Left kidney (tissue), 2 donors: ENCODE data around the gene TMPRSS3. TPM values are rescaled to one million over a fixed set of nuclear protein-coding genes. Genes with fewer than 3 reads are reported as not detected.

Experiments
- DNase-seq: peaks from one replicate; pipeline ENCODE4 v3.0.0-alpha.2; 2013
- polyA plus RNA-seq: library from polyadenylated mRNA; unstranded; fragments of 120-200 nt; gene quantifications from one replicate; pipeline ENCODE4 v1.2.1, GENCODE V29; 2013; ENCODE audit not compliant: insufficient read length

The TMPRSS3 gene
- polyA plus RNA-seq, 1 donor: 1.7 TPM

GRCh38 chr21:42373196-42373907 is 22.5 kb downstream of the TMPRSS3 start:
- DNase-seq: no peak

- DNase-seq: no peak
These were observed 24.8 kb downstream of the TMPRSS3 start for GRCh38 chr21:42370894-42371654.

DNA sequence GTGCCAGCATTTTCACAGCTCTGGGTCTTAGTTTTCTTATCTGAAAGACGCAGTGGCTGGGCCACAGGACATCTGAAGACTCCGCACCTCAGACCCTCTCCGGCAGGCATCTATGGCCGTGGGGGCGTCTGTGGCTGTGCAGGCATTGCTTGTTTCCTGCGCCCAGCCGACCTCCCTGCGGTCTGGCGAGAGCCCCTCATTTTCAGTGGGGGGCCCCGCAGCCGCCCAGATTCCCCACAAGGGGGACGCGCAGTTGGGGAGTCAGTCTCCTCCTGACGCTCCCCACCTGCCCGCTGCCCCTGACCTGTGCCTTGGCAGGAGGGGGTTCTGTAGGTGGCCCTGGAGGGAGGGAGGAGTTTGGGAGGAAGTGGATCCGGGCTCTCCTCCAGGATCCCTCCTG is 26.0 kb downstream of the TMPRSS3 start:
- no peak for DNase-seq

DNA sequence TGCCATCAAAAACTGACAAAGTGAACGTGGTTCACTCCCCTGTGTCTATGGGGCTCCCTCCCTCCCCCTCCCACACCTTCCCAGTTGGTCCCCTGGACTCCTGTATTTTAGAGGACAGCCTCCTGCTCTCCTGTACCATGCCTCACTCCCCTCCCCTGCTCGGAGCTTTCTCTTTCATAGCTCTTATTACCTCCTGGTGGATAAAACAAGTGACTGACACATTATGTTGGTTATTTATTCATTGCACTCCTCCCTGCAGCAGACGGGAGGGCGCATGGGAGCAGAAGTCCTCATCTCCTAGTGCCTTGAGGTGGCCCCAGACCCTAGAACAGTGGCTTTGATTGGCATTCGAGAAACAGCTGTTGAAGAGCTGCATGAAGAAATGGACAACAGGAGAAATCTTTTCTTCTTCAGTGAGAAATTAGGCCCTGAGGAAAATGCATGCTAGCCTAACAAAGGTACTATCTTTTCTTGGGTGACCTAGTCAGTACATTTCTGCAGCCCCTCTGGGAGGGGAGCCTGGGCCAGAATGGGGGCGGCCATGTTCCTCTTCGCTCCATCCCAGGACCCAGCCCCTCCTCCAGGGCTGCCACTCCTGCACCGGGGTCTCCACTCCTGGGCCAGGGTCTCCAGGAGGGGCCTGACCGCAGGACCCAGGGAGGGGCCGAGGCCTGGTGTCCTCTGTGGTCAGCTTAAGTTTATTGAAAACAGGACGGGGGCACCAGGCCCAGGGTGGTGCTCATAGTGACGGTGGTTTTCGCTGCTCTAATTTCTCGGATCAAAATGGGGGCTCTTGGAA is 28.3 kb downstream of the TMPRSS3 start:
- DNase-seq: no peak

DNA sequence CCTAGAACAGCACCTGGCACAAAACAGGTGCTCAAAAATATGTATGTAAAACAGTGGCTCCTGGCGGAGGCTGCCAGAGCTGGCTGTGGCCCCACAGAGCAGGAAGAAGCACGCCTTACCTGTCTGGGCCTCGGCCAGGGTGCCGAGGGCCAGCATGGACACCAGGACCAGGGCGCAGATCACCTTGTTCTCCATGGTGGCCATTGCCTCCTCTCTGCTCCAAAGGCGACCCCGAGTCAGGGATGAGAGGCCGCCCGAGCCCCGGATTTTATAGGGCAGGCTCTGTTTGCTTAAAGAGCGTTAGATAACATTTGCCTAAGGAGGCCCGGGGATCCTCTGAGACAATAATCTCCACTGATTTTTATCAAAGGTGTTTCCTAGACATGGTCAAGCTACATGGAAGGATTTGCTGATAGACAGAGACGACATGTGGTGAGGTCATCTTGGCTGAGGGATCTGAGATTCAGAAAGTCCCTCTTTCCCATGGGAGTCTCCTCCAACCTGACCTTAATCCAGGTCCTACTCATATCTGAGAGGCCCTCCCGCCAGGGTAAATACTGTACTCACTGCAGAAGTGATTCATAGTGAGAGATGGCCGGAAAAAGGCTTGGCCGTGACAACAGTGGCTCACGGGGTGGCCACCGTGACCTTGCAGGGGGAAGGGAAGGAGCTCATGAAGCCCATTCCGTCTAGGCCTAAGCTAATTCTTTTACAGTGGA is 29.4 kb downstream of the TMPRSS3 start, which contains the start of gene TFF1:
TFF1 (minus strand) TSS at position 244 of the 719 bp plus-strand sequence; CDS start at position 204, 40 bp downstream.
- DNase-seq: no peak

GRCh38 chr21:42365770-42366169 is 30.1 kb downstream of the TMPRSS3 start:
- DNase-seq: no peak

DNA sequence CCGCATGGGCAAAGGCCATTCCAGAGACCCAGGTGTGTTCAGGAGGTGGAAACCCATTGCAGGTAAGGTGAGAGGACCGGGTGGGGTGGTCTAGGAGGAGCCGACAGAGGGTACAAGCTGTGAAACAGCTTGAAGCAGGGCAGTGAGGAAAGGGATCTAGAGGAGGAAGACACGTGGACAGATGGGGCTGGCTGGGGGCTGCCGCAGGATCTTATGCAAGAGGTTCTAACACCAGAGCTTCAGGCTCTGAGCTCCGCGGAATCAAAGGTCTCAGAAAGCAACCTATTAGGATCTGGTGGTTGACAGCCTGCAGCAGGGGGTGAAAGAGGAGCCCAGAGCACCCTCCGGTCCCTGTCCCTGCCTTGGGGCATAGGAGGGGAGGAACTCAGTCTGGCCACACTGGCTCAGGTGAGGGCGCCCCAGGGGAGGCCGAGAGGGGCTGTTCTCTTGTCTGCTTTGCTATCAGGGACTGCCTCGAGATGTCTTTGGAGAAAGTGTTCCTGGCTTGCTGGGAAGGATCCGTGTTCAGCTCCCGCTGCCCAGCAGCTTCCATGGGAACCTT is 31.5 kb downstream of the TMPRSS3 start:
- no peak for DNase-seq

DNA sequence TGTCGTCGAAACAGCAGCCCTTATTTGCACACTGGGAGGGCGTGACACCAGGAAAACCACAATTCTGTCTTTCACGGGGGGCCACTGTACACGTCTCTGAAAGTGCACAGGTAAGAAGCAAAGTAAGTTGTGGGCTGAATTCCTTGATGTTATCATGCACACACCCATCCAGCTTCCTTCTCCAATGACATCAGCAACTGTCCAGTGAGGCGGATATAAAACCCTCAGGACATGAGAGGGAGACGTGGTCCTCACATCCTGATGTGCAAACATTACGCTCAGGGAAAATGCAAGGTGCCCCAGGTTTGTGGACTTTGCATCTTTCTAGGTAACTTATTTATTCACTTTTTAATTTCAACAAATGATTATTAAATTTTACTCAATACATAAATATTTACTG is 32.5 kb downstream of the TMPRSS3 start:
- DNase-seq: no peak

DNA sequence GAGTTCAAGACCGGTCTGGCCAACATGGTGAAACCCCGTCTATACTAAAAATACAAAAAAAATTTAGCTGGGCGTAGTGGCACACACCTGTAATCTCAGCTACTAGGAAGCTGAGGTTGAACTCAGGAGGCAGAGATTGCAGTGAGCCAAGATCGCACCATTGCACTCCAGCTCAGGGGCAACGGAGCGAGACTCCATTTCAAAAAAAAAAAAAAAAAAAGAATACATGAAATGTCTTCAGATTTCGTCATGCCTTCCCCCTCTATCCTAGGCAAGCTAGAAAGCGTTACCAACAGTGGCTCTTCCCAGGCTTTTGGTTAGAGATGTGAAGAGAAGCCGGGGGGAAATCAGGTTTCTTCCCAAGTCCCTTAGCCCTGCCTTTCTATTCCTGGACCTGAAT is 33.2 kb downstream of the TMPRSS3 start:
- DNase-seq: no peak

DNA sequence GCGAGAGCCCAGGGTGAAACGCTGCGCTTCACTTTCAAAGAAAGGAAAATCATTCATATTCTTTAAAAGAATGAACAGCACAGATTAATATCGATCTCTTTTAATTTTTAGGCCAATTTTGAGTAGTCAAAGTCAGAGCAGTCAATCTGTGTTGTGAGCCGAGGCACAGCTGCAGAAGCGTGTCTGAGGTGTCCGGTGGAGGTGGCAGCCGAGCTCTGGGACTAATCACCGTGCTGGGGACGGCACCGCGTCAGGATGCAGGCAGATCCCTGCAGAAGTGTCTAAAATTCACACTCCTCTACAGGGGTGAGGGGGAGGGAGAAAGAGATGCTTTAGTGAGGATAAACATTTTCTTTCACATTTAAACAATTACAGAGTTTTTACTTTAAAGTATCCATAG is 33.7 kb downstream of the TMPRSS3 start:
- no peak for DNase-seq

DNA sequence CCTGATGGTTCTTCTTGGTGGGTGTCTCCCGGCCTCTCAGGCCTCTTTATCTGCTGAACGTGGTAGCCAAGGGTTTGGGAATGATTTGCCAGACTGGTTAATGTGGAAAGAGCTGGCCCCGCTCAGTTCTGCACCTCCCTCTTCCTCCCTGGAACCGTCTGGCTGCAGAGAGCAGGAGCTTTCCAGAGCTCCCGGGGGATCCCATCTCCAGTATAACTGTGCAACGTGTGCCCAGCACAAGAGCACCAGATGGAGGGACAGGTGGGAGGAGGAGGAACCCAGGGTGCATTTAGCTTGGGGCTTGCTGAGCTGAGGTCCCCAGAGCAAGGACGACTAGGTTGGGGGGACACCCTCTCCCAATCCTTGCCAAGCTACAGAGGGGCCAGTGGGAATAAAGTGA is 34.6 kb downstream of the TMPRSS3 start:
- no peak for DNase-seq

GRCh38 chr21:42360317-42360716 is 35.5 kb downstream of the TMPRSS3 start:
- DNase-seq: no peak

DNA sequence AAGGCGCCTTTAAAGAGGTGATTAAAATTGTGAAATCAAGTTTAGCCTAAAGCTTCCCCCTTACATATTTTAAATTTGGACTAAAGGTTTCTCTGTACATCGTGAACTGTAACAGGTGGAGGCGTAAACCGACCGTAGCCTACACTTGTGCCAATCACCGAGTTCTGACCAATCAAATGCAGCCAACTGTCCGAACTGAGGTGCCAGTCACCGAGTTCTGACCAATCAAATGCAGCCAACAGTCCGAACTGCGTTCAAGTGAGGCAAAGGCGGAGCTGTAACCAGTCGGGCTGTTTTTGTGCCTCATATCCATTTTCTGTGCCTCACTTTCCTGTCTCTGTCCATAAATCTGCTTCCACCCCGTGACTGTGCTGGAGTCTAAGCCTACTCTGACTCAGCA is 36.9 kb downstream of the TMPRSS3 start:
- no peak for DNase-seq

DNA sequence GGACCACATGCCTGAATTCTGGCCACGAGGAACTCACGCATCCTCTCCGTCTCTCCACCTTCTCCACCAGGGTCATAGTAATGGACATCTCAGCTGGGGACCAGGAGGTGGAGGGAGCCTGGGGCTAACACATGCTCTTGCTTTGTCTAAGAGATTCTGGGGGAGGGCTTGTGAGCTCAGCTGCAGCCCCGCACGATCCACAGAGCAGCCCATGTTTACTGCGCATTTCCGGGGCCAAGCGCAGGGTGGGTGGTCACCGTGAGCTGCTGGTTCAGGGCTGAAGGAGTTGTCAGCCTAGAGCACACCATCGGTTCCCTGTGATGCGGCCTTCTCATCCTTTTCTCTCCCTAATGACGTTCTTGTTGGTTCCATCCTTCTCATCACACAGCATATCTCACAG is 37.6 kb downstream of the TMPRSS3 start:
- DNase-seq: no peak

GRCh38 chr21:42357307-42357706 is 38.5 kb downstream of the TMPRSS3 start:
- DNase-seq: no peak

- no peak for DNase-seq
These were observed 39.2 kb downstream of the TMPRSS3 start for GRCh38 chr21:42356650-42357049.

DNA sequence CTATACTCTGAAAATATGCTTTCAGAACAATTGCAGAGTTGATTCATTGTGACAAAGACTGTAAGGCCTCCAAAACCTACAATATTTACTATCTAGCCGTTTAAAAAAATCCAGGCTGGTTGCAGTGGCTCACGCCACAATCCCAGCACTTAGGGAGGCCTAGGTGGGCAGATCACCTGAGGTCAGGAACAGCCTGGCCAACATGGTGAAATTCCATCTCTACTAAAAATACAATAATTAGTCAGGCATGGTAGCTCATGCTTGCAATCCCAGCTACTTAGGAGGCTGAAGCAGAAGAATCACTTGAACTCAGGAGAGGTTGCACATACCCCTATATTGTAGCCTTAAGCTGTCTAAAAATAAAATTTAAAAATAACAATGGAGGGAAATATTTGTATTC is 39.8 kb downstream of the TMPRSS3 start:
- DNase-seq: no peak

GRCh38 chr21:42353623-42354022 is 42.2 kb downstream of the TMPRSS3 start:
- no peak for DNase-seq

GRCh38 chr21:42352441-42353095 is 43.3 kb downstream of the TMPRSS3 start:
- no peak for DNase-seq

- DNase-seq: no peak
These were observed 44.0 kb downstream of the TMPRSS3 start for GRCh38 chr21:42351626-42352440.
